Right lobe of liver (tissue), 4 donors: ENCODE measurements around the gene RAB31.

ENCODE experiments used
- CTCF ChIP-seq, 4 donors: fragments of 200-600 bp in 3 of 4; fragments of 450-650 bp in 1 of 4; IDR thresholded peaks; one replicate each; pipeline versions ENCODE4 v1.5.1 to v1.8.0; 2016 to 2022; ENCODE audit warnings: antibody characterized with exemption in 4 of 4, mild to moderate bottlenecking in 2 of 4
- POLR2A ChIP-seq: fragments of 450-650 bp; IDR thresholded peaks from one replicate; pipeline ENCODE4 v1.6.1; 2017; ENCODE audit warnings: antibody characterized with exemption, mild to moderate bottlenecking
- donor health status: DM: no; HTN: no; CAD: no.
- donor health status: DM: no; HTN: no; CAD: no.
- donor health status: DM: no; HTN: yes; CAD: no.

- TF ChIP-seq CTCF (IDR thresholded peaks at IDR 0.05): no peak
- no peak for TF ChIP-seq POLR2A
Observed at GRCh38 chr18:9740071-9740470, 32.0 kb downstream of the RAB31 start.
